Fibroblast of skin of left biceps (primary cell): ENCODE measurements around the gene GGT1.
"Not testable (repeated sequence)": the region's sequence is repeated elsewhere in the genome, so short reads cannot be mapped to it uniquely, and the experiment has no call there.

ENCODE experiments used
- DNase-seq, 2 experiments: peaks; one replicate each; pipeline ENCODE4 v3.0.0-alpha.2; 2013; ENCODE audit warnings: low read depth in 2 of 2

GGT1 gene

GRCh38 chr22:24599958-24600715, 2.9 kb upstream of the GGT1 start:
- DNase-seq, result not testable (repeated sequence)

GRCh38 chr22:24601217-24602104, 1.5 kb upstream of the GGT1 start:
- no peak for DNase-seq

- DNase-seq, result not testable (repeated sequence)
These were observed 766 bp upstream of the GGT1 start for GRCh38 chr22:24602105-24602749.

GRCh38 chr22:24603770-24604629, 1.0 kb downstream of the GGT1 start:
- DNase-seq, result not testable (repeated sequence)

GRCh38 chr22:24606340-24606739, 3.3 kb downstream of the GGT1 start:
- not testable (repeated sequence) for DNase-seq

- DNase-seq, result not testable (repeated sequence)
These were observed 4.5 kb downstream of the GGT1 start for GRCh38 chr22:24607429-24607983.

- DNase-seq, result not testable (repeated sequence)
These were observed 5.3 kb downstream of the GGT1 start for GRCh38 chr22:24608327-24608726.

GRCh38 chr22:24609888-24610287, 6.9 kb downstream of the GGT1 start:
- not testable (repeated sequence) for DNase-seq

- DNase-seq, result not testable (repeated sequence)
These were observed 11.8 kb downstream of the GGT1 start for GRCh38 chr22:24614794-24615193.

- not testable (repeated sequence) for DNase-seq
These were observed 18.3 kb downstream of the GGT1 start for GRCh38 chr22:24621244-24621643.

- DNase-seq, result not testable (repeated sequence)
These were observed 19.6 kb downstream of the GGT1 start for GRCh38 chr22:24622596-24622995.

- DNase-seq, result not testable (repeated sequence)
These were observed 24.9 kb downstream of the GGT1 start for GRCh38 chr22:24627911-24628310.

GRCh38 chr22:24629069-24629468, 26.1 kb downstream of the GGT1 start:
- DNase-seq, result not testable (repeated sequence)

- not testable (repeated sequence) for DNase-seq
These were observed 27.9 kb downstream of the GGT1 start for GRCh38 chr22:24630812-24631427.

- not testable (repeated sequence) for DNase-seq
These were observed 28.6 kb downstream of the GGT1 start for GRCh38 chr22:24631430-24632122.

- DNase-seq, result not testable (repeated sequence)
These were observed 29.6 kb downstream of the GGT1 start for GRCh38 chr22:24632642-24633041.

- not testable (repeated sequence) for DNase-seq
These were observed 30.4 kb downstream of the GGT1 start for GRCh38 chr22:24633231-24634023.

GRCh38 chr22:24634776-24635389, 31.9 kb downstream of the GGT1 start:
- not testable (repeated sequence) for DNase-seq
